DND-41 (cell line): ENCODE measurements around the gene EDAR.

Experiments used
- EZH2 ChIP-seq: IDR thresholded peaks from 3 replicates; pipeline ENCODE4 v1.6.1; 2012; ENCODE audit warnings: borderline replicate concordance, low read depth, mild to moderate bottlenecking, moderate library complexity, low read length, inconsistent platforms; ENCODE audit not compliant: severe bottlenecking
- TF ChIP-seq, protein P1 (sequence below): IDR thresholded peaks from 2 replicates; pipeline ENCODE4 v1.5.1; 2012; ENCODE audit warnings: borderline replicate concordance, low read length, moderate library complexity, mild to moderate bottlenecking; ENCODE audit not compliant: poor library complexity, severe bottlenecking; ENCODE audit errors: extremely low read depth

GRCh38 chr2:108972663-108973062, 16.4 kb downstream of the EDAR start:
- TF ChIP-seq, protein P1, sequence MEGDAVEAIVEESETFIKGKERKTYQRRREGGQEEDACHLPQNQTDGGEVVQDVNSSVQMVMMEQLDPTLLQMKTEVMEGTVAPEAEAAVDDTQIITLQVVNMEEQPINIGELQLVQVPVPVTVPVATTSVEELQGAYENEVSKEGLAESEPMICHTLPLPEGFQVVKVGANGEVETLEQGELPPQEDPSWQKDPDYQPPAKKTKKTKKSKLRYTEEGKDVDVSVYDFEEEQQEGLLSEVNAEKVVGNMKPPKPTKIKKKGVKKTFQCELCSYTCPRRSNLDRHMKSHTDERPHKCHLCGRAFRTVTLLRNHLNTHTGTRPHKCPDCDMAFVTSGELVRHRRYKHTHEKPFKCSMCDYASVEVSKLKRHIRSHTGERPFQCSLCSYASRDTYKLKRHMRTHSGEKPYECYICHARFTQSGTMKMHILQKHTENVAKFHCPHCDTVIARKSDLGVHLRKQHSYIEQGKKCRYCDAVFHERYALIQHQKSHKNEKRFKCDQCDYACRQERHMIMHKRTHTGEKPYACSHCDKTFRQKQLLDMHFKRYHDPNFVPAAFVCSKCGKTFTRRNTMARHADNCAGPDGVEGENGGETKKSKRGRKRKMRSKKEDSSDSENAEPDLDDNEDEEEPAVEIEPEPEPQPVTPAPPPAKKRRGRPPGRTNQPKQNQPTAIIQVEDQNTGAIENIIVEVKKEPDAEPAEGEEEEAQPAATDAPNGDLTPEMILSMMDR, result no peak
- TF ChIP-seq EZH2, result no peak
